C4-2B (cell line): ENCODE data around the gene ACAD8.

Experiments used
- H3K27ac ChIP-seq: fragments of 450-650 bp; 2 replicates; pipeline ENCODE4 v1.5.1; 2017
- ZFX ChIP-seq: fragments of 450-650 bp; IDR thresholded peaks from 2 replicates; pipeline ENCODE4 v1.6.1; 2017
- TF ChIP-seq, protein P1 (sequence below): fragments of 450-650 bp; conservative IDR thresholded peaks from 2 replicates; pipeline ENCODE4 v1.5.1; 2017; ENCODE audit warnings: mild to moderate bottlenecking

ACAD8 gene

DNA sequence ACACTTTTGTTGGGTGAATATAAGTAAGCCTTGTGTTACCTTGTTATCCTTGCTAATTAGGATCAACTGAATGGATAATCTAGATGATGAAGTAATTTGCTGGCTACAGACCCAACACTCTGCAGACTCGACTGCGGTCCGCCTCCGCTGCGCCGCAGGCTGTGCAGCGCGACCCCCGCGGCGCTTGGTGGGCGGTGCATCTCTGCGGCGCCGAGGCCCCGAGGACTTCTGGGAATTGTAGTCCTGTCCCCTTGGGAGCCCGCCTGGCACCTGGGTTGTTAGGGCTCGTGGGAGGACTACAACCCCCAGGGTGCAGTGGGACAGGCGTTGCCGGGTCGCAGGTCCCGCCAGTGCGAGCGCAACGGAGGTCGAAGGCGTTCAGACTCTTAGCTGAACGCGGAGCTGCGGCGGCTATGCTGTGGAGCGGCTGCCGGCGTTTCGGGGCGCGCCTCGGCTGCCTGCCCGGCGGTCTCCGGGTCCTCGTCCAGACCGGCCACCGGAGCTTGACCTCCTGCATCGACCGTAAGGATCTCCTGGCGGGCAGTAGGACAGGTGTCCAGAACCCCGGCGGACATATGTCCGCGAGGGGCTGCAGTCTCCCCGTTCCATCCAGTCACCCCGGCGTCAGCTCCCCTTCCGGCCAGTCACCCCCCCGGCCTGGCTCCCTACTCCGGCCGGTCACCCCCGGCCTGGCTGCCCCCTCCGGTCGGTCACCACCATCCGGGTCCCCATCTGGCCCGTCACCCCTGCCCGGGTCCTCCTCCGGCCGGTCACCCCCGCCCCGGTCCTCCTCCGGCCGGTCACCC is at the start of gene ACAD8, which contains the start of gene THYN1:
ACAD8 (plus strand) TSS at position 381 of the 806 bp plus-strand sequence; CDS start at position 414, 33 bp downstream.
THYN1 (minus strand) TSS at position 165 of the 806 bp plus-strand sequence. CDS start 470 bp downstream, outside the sequence.
- H3K27ac ChIP-seq: peak within 1 kb of the TSS; percentile 83
- TF ChIP-seq ZFX: no peak
- TF ChIP-seq, protein P1, sequence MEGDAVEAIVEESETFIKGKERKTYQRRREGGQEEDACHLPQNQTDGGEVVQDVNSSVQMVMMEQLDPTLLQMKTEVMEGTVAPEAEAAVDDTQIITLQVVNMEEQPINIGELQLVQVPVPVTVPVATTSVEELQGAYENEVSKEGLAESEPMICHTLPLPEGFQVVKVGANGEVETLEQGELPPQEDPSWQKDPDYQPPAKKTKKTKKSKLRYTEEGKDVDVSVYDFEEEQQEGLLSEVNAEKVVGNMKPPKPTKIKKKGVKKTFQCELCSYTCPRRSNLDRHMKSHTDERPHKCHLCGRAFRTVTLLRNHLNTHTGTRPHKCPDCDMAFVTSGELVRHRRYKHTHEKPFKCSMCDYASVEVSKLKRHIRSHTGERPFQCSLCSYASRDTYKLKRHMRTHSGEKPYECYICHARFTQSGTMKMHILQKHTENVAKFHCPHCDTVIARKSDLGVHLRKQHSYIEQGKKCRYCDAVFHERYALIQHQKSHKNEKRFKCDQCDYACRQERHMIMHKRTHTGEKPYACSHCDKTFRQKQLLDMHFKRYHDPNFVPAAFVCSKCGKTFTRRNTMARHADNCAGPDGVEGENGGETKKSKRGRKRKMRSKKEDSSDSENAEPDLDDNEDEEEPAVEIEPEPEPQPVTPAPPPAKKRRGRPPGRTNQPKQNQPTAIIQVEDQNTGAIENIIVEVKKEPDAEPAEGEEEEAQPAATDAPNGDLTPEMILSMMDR: no peak; the same call in 1 of the 2 replicates

DNA sequence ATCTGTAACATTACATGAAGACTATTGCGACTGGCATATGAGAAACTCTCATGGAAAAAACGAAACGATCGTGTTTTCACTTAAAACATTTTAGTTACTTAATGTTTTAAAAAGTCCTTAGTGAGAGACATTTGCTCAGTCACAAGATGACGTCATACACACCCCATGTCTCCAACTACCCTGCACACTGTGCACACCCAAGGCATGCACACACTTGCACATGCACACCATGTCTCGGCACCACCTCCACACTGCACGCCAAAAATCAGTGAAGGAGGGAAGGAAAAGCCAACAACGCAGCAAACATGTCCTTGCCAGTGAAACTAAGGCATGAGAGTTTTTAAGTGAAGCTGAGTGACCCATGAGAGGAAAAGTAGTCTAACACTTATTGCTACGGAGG is 47.6 kb upstream of the ACAD8 start:
- no peak overlapping the region for H3K27ac ChIP-seq
- TF ChIP-seq, protein P1: no peak
- TF ChIP-seq ZFX: no peak

DNA sequence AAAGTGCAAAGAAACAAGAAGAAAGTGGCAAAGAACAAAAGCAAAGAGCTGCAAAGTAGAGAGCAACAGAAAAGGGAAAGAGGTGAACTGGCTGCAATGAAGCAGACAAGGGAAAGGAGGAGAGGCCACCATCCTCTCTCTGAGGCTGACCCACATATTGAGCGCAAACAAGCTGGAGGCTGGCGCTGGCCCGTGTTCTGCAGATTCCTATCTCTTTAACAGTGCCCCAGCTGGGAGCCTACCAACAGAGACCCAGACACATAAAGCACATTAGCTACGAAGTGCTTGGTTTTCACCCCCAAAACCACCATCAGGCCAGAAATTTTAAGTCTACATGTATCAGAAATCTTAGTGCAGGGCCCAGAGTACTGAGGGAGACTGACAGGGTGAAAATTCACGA is 47.2 kb upstream of the ACAD8 start:
- no peak overlapping the region for H3K27ac ChIP-seq
- TF ChIP-seq ZFX: no peak
- TF ChIP-seq, protein P1: no peak

DNA sequence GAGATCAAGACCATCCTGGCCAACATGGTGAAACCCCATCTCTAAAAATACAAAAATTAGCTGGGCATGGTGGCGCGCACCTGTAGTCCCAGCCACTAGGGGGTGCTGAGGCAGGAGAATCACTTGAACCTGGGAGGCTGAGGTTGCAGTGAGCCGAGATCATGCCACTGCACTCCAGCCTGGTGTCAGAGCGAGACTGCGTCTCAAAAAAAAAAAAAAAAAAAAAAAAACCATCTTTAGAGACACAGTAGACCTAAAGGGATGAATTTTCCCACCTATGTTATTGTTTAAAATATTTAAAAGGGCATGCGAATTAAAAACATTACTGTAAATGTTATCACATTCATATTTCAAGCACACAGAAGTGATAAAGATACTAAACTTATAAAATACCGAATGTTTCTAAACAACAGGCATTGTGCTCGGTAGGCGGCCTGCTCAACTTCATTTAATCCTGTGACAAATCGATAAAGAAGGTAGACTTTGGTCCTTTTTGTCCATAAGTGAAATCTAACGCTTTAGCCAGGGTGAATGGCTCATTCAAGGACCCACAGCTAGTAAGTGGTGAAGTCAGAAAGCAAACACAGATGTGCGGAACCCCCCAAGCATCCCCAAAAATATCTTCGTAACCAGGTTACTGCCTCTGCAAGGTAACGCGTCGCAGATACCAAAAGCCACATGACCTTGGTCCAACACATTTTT is 45.7 kb upstream of the ACAD8 start:
- H3K27ac ChIP-seq: no peak overlapping the region
- TF ChIP-seq, protein P1: peak; percentile 94
- no peak for TF ChIP-seq ZFX

DNA sequence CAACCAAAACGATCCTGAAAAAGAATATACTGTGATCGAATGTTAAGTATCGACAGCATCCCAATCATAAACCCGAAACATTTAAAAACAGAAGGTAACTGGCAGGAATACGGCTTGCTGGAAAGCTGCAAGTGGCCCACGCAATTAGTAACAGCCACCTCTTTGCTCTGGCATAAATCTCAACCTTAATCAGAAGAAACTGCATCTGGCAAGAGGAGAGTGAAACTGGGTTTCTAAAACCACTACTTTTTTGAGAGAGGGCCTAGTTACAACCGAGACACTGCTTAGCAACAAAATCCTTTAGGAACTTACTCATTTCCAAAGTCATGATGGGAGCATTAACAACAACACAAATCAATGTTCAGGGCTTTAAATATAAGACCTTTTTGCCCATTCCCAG is 37.5 kb upstream of the ACAD8 start:
- TF ChIP-seq, protein P1: no peak
- no peak for TF ChIP-seq ZFX
- no peak overlapping the region for H3K27ac ChIP-seq

DNA sequence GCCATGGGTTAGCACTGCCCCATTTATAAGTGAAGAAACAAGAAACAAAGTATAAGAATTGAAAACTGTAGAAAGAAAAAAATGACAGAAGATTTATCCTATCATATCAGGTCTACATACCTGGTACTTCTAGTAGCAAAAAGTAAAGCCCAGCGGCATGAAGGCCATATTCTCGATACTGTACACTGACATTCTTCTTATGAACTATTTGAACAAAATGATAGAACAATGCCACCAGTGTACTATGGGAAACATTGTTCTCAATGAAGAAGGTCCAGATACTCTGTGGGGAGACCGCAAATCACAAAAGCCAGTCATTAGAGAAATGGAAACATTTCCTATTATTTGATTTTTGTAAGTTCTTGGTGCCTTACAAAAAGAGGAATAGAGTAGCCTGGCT is 36.6 kb upstream of the ACAD8 start:
- H3K27ac ChIP-seq: no peak overlapping the region
- TF ChIP-seq, protein P1: no peak
- TF ChIP-seq ZFX: no peak

DNA sequence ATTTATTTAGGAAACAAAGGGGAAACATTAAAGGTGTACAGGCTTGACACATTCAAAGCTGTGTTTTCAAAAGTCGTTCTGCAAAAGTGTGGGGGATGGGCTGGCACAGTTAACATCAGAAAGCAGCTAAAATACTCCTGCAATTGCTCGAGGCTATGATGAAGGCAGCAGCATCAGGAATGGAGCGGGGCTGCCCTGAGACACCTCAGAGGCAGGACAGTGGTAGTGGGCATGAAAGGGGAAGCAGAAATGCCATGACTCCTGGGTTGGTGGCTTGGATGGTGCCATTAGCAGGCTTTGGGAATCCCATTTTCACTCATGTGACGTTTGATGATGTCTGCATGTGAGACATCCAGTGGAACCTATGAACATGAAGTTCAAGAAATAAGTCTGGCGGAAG is 30.2 kb upstream of the ACAD8 start:
- no peak for TF ChIP-seq ZFX
- TF ChIP-seq, protein P1: no peak
- H3K27ac ChIP-seq: peak overlapping the region; percentile 87
